GM12878 (cell line): ENCODE results near the gene UNC93A. TPM values are rescaled to one million over a fixed set of nuclear protein-coding genes. Genes with fewer than 3 reads are reported as not detected.

Experiments used
- ATAC-seq: fragments of 200-7000 bp; cut with Tn5 transposase; 3 replicates; pipeline ENCODE4 v1.9.1; 2020; ENCODE audit warnings: mild to moderate bottlenecking, moderate library complexity
- BruUV-seq: library from RNA; stranded (reverse); fragments of 400-500 nt; replicated peaks from 2 replicates; lab custom pipeline; 2021; lab: Mats Ljungman, UMichigan
- CTCF ChIA-PET: fragments of 300-600 bp; sonication (Branson Sonifier 250); formaldehyde crosslinking; extraction: SDS; loops from one replicate; lab custom pipeline; 2021; ENCODE audit warnings: inconsistent platforms; lab: Yijun Ruan, JAX
- POLR2A ChIA-PET: fragments of 350-600 bp; formaldehyde crosslinking; extraction: SDS; loops from one replicate; lab custom pipeline; 2021; ENCODE audit warnings: inconsistent platforms; lab: Charles Lee
- RAD21 ChIA-PET: fragments of 300-600 bp; sonication (Branson Sonifier 250); formaldehyde crosslinking; loops from one replicate; lab custom pipeline; 2023; ENCODE audit warnings: antibody characterized with exemption; ENCODE audit not compliant: unreplicated experiment; lab: Charles Lee
- SMC1A ChIA-PET: fragments of 300-600 bp; sonication (Branson Sonifier 250); formaldehyde crosslinking; loops from one replicate; lab custom pipeline; 2023; ENCODE audit not compliant: unreplicated experiment, uncharacterized antibody; lab: Charles Lee
- DNase-seq: peaks from one replicate; pipeline ENCODE4 v3.0.0-alpha.2; 2011; ENCODE audit warnings: low read depth, low spot score
- FAIRE-seq: peaks from 3 replicates; lab custom pipeline; 2011; peaks lifted over from hg19 to GRCh38; lab: Jason Lieb, UNC
- H2AFZ ChIP-seq: 2 replicates; pipeline ENCODE4 v1.6.0; 2011; ENCODE audit warnings: low read depth, low read length, control low read depth; ENCODE audit not compliant: control insufficient read depth
- H3K27ac ChIP-seq: 2 replicates; pipeline ENCODE4 v1.5.1; 2011; ENCODE audit warnings: control low read depth; ENCODE audit not compliant: control insufficient read depth, insufficient read depth
- H3K27me3 ChIP-seq, 2 experiments: replicated peaks in 1 of 2; 2 replicates each; pipeline versions ENCODE4 v1.6.0 to v1.6.1; 2011; ENCODE audit warnings: low read length in 1 of 2; ENCODE audit not compliant: control insufficient read depth in 2 of 2, insufficient read depth in 2 of 2
- H3K36me3 ChIP-seq, 2 experiments: 2 replicates each; pipeline ENCODE4 v1.5.1; 2011; ENCODE audit warnings: low read length in 1 of 2; ENCODE audit not compliant: control insufficient read depth in 2 of 2, insufficient read depth in 2 of 2
- H3K4me1 ChIP-seq: 2 replicates; pipeline ENCODE4 v1.6.1; 2011; ENCODE audit warnings: mild to moderate bottlenecking, low read length, moderate library complexity, mixed read lengths; ENCODE audit not compliant: control insufficient read depth, insufficient read depth
- H3K4me2 ChIP-seq: 2 replicates; pipeline ENCODE4 v1.6.0; 2011; ENCODE audit warnings: control low read depth; ENCODE audit not compliant: control insufficient read depth, insufficient read depth
- H3K4me3 ChIP-seq: fragments of 200-600 bp; sonication (generic); 2 replicates; pipeline ENCODE4 v1.5.1; 2016
- H3K79me2 ChIP-seq: 2 replicates; pipeline ENCODE4 v1.6.0; 2011; ENCODE audit warnings: low read length; ENCODE audit not compliant: control insufficient read depth, insufficient read depth
- H3K9ac ChIP-seq: 2 replicates; pipeline ENCODE4 v1.8.0; 2011; ENCODE audit warnings: low read length, control low read depth, mixed read lengths; ENCODE audit not compliant: control insufficient read depth, insufficient read depth
- H3K9me3 ChIP-seq: replicated peaks from 3 replicates; pipeline ENCODE4 v1.5.1; 2011; ENCODE audit warnings: mild to moderate bottlenecking, low read length; ENCODE audit not compliant: control insufficient read depth, insufficient read depth
- H4K20me1 ChIP-seq: 2 replicates; pipeline ENCODE4 v1.6.0; 2011; ENCODE audit not compliant: control insufficient read depth, insufficient read depth
- BACH1 ChIP-seq: fragments of 450-650 bp; IDR thresholded peaks from 2 replicates; pipeline ENCODE4 v1.6.1; 2017; ENCODE audit warnings: mild to moderate bottlenecking, borderline replicate concordance
- BHLHE40 ChIP-seq, 2 experiments: fragments of 450-650 bp in 1 of 2; IDR thresholded peaks; 2 replicates each; pipeline ENCODE4 v1.6.1; 2011 to 2017; ENCODE audit warnings: low read depth in 2 of 2, borderline replicate concordance in 1 of 2, improper control_type of control experiment in 1 of 2, low read length in 1 of 2, mild to moderate bottlenecking in 1 of 2
- CEBPZ ChIP-seq: fragments of 150-350 bp; IDR thresholded peaks from 2 replicates; pipeline ENCODE4 v1.6.1; 2016; ENCODE audit warnings: low read depth, low read length
- HDAC2 ChIP-seq: fragments of 200-600 bp; sonication (generic); IDR thresholded peaks from 2 replicates; pipeline ENCODE4 v1.6.1; 2017
- JUNB ChIP-seq: IDR thresholded peaks from 2 replicates; pipeline ENCODE4 v1.6.1; 2016; ENCODE audit warnings: antibody characterized with exemption, mild to moderate bottlenecking
- MTA2 ChIP-seq: fragments of 450-650 bp; IDR thresholded peaks from 2 replicates; pipeline ENCODE4 v1.6.1; 2016; ENCODE audit warnings: low read depth, mild to moderate bottlenecking, moderate library complexity
- NR2F1 ChIP-seq: fragments of 450-650 bp; conservative IDR thresholded peaks from 2 replicates; pipeline ENCODE4 v1.6.1; 2017; ENCODE audit warnings: mild to moderate bottlenecking
- NRF1 ChIP-seq: conservative IDR thresholded peaks from 2 replicates; pipeline ENCODE4 v1.6.1; 2011; ENCODE audit warnings: mild to moderate bottlenecking, low read depth, low read length, improper control_type of control experiment
- PAX8 ChIP-seq: fragments of 450-650 bp; IDR thresholded peaks from 2 replicates; pipeline ENCODE4 v1.6.1; 2017; ENCODE audit warnings: mild to moderate bottlenecking, moderate library complexity
- POLR2AphosphoS2 ChIP-seq: IDR thresholded peaks from 2 replicates; pipeline ENCODE4 v1.6.1; 2011; ENCODE audit warnings: low read depth, mild to moderate bottlenecking, low read length, improper control_type of control experiment, moderate library complexity
- SMC3 ChIP-seq: IDR thresholded peaks from 2 replicates; pipeline ENCODE4 v1.6.1; 2011; ENCODE audit warnings: low read length, improper control_type of control experiment, borderline replicate concordance
- STAT1 ChIP-seq: fragments of 450-650 bp; conservative IDR thresholded peaks from 2 replicates; pipeline ENCODE4 v1.6.1; 2014; ENCODE audit warnings: antibody characterized with exemption, mild to moderate bottlenecking
- TBL1XR1 ChIP-seq: IDR thresholded peaks from 2 replicates; pipeline ENCODE4 v1.6.1; 2012; ENCODE audit warnings: low read depth, low read length, improper control_type of control experiment
- ZBTB33 ChIP-seq: fragments of 450-650 bp; IDR thresholded peaks from 2 replicates; pipeline ENCODE4 v1.6.1; 2017; ENCODE audit warnings: mild to moderate bottlenecking
- ZNF24 ChIP-seq: fragments of 450-650 bp; IDR thresholded peaks from 2 replicates; pipeline ENCODE4 v1.6.1; 2017; ENCODE audit warnings: antibody characterized with exemption, mild to moderate bottlenecking
- ZNF274 ChIP-seq: IDR thresholded peaks from one replicate; pipeline ENCODE4 v1.8.0; 2011; ENCODE audit not compliant: insufficient read length, insufficient read depth
- ZZZ3 ChIP-seq: IDR thresholded peaks from 2 replicates; pipeline ENCODE4 v1.6.1; 2011; ENCODE audit warnings: low read depth; ENCODE audit not compliant: control insufficient read depth, insufficient read length
- WGBS: methylation state at CpG from one replicate; pipeline ENCODE4 v1.1.6; 2016; ENCODE audit warnings: low lambda C conversion rate; ENCODE audit not compliant: insufficient replicate concordance, insufficient coverage; ENCODE audit errors: missing lambda C conversion rate; 5-methylcytosine and 5-hydroxymethylcytosine counted together
- in situ Hi-C: fragments of 300-500 bp; cut with MboI; formaldehyde crosslinking; loops from 9 replicates; pipeline ENCODE4 v1.14.3; 2018; ENCODE audit warnings: mixed read lengths
- intact Hi-C: fragments of 100-400 bp; cut with micrococcal nuclease; formaldehyde crosslinking; loops from one replicate; pipeline ENCODE4 v1.14.2; 2022; ENCODE audit not compliant: unreplicated experiment
- polyA plus RNA-seq, 11 experiments: library from polyadenylated mRNA; depleted of rRNA in 4 of 11; unstranded in 6 of 11; stranded (reverse) in 5 of 11; fragments of >200 nt; fragmentation: Nextera tagmentation in 4 of 11; fragmentation: Illumina TruSeq in 1 of 11; extraction: Ambion mirVana in 4 of 11; extraction: Trizol in 1 of 11; gene quantifications; 1 replicate in 1 of 11; 2 replicates in 10 of 11; pipeline versions ENCODE4 v1.2.1 to v1.2.3, GENCODE V29; 2011 to 2016; ENCODE audit warnings: inconsistent platforms in 2 of 11, missing spikeins in 2 of 11, low read depth in 1 of 11
- total RNA-seq, 4 experiments: library from RNA; depleted of rRNA in 3 of 4; stranded (reverse); fragments of >200 nt in 3 of 4; fragmentation: Illumina TruSeq in 1 of 4; extraction: Trizol in 1 of 4; gene quantifications; 2 replicates each; pipeline versions ENCODE4 v1.2.1 to v1.2.3, GENCODE V29; 2013 to 2021

Gene UNC93A
- total and polyA plus RNA-seq, 10 of the 15 experiments (the other 5 are each of a cell fraction or from before 2014, with no cell fraction given) = 0.37 TPM; not detected in 9

GRCh38 chr6:167272151-167272550, 19.0 kb upstream of the UNC93A start:
- ATAC-seq (no peak), DNase-seq (no peak), FAIRE-seq (no peak)
- in situ Hi-C loops (no loop called here), intact Hi-C loops (no loop called here)
- H3K4me2 ChIP-seq = no peak overlapping the region
- POLR2A ChIA-PET = no interaction called here
- no peak overlapping the region for H3K27ac ChIP-seq
- H3K4me1 ChIP-seq = no peaks in the 10 kb centered on the region
- SMC1A ChIA-PET = no interaction called here
- H3K27me3 ChIP-seq = peaks cover 0 to under 1% of the 10 kb centered on the region in 2 experiments; a peak in 3 of 4 replicates
- no peaks in the 10 kb centered on the region for H3K36me3 ChIP-seq
- RAD21 ChIA-PET = no interaction called here
- H3K79me2 ChIP-seq = no peaks in the 10 kb centered on the region
- no peak overlapping the region for H2AFZ ChIP-seq
- 13% methylated on average over 6 of the region's 6 CpGs for WGBS
- TF ChIP-seq BACH1 (no peak), ZNF24 (no peak), SMC3 (no peak), ZZZ3 (no peak), PAX8 (no peak), POLR2AphosphoS2 (no peak), TBL1XR1 (no peak), ZBTB33 (no peak), ZNF274 (no peak), STAT1 (no peak), BHLHE40 (IDR thresholded peaks at IDR 0.05; ENCODE audit: borderline replicate concordance in 1 of 2, low read depth in 2 of 2, low read length in 1 of 2) (no peak), JUNB (no peak), NR2F1 (no peak), MTA2 (no peak), HDAC2 (no peak), NRF1 (no peak), CEBPZ (no peak)
- H3K9ac ChIP-seq = no peak overlapping the region
- H3K4me3 ChIP-seq = no peak overlapping the region
- no peaks in the 10 kb centered on the region for H4K20me1 ChIP-seq
- CTCF ChIA-PET = no interaction called here
- no peaks in the 10 kb centered on the region for H3K9me3 ChIP-seq
- BruUV-seq = no TSS peak
